Gastroesophageal sphincter (tissue), 4 donors: ENCODE data around the gene C11orf58. TPM values are rescaled to one million over a fixed set of nuclear protein-coding genes. Genes with fewer than 3 reads are reported as not detected.

Experiments used
- ATAC-seq: fragments of 150-250 bp; one replicate; pipeline ENCODE4 v1.9.1; 2016; ENCODE audit warnings: mild to moderate bottlenecking, moderate library complexity
- H3K27ac ChIP-seq, 4 donors: fragments of 200-600 bp; sonication (generic) in 3 of 4; 1 replicate in 3 of 4; 2 replicates in 1 of 4; pipeline ENCODE4 v1.5.1; 2016 to 2019
- H3K27me3 ChIP-seq: fragments of 200-600 bp; sonication (generic); one replicate; pipeline ENCODE4 v1.5.1; 2019
- H3K36me3 ChIP-seq, 2 donors: fragments of 200-600 bp; sonication (generic); one replicate each; pipeline ENCODE4 v1.5.1; 2019; ENCODE audit warnings: control low read depth in 1 of 2
- H3K4me1 ChIP-seq, 3 donors: fragments of 200-600 bp; sonication (generic); 1 replicate in 2 of 3; 2 replicates in 1 of 3; pipeline ENCODE4 v1.5.1; 2016 to 2019; ENCODE audit warnings: control low read depth in 2 of 3
- H3K4me3 ChIP-seq, 2 donors: fragments of 200-600 bp; sonication (generic); one replicate each; pipeline ENCODE4 v1.5.1; 2019; ENCODE audit warnings: mild to moderate bottlenecking in 1 of 2, moderate library complexity in 1 of 2
- H3K9me3 ChIP-seq, 3 donors: fragments of 200-600 bp; sonication (generic); one replicate each; pipeline ENCODE4 v1.5.1; 2017 to 2019; ENCODE audit warnings: control low read depth in 2 of 3
- EP300 ChIP-seq: sonication (generic); formaldehyde crosslinking; IDR thresholded peaks from one replicate; pipeline ENCODE4 v1.6.1; 2017; ENCODE audit warnings: antibody characterized with exemption, mild to moderate bottlenecking
- POLR2A ChIP-seq, 2 donors: fragments of 450-650 bp; IDR thresholded peaks; one replicate each; pipeline ENCODE4 v1.6.1; 2017; ENCODE audit warnings: antibody characterized with exemption in 2 of 2, mild to moderate bottlenecking in 2 of 2, moderate library complexity in 1 of 2
- POLR2AphosphoS5 ChIP-seq: sonication (generic); formaldehyde crosslinking; IDR thresholded peaks from one replicate; pipeline ENCODE4 v1.6.1; 2017; ENCODE audit warnings: antibody characterized with exemption
- WGBS, 2 donors: methylation state at CpG; one replicate each; pipeline ENCODE4 v1.1.5; 2018; ENCODE audit warnings: low coverage in 1 of 2; 5-methylcytosine and 5-hydroxymethylcytosine counted together
- total RNA-seq, 4 donors: library from RNA; depleted of rRNA; stranded (reverse); fragments of >200 nt; gene quantifications; one replicate each; pipeline ENCODE4 v1.1.0, GENCODE V29; 2016
- TF ChIP-seq, protein P1 (sequence below), 4 experiments: fragments of 200-600 bp in 2 of 4; fragments of 450-650 bp in 2 of 4; sonication (generic) in 1 of 4; IDR thresholded peaks; one replicate each; pipeline ENCODE4 v1.5.1; 2017 to 2019; ENCODE audit warnings: antibody characterized with exemption in 4 of 4, mild to moderate bottlenecking in 2 of 4, moderate library complexity in 2 of 4

The C11orf58 gene
- total RNA-seq, 4 donors from 2014 or later, result 150 to 188 (median 175) TPM

DNA sequence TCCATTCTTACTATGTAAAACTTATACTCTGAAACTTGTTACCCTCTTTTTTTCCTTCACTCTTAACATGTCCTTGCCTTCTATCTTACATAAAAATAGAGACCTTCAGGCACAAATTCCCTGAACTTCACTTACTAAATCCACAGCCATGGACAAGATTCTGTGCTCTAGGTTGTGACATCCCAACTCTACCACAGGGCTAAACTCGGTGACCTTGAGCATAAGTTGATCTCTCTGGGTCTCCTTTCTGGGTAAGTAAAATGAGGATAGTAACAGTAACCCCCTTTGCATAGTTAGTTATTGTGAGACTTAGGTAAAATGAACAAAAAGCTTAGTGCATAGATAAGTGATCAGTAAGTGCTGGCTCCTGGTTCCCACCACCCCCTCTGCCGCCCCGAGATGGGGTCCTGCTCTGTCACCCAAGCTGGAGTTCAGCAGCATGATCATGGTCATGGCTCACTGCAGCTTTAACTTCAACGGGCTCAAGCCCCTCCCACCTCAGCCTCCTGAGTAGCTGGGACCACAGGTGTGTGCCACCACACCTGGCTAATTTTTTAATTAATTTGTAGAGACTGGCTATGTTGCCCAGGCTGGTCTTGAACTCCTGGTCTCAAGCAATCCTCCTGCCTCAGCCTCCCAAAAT, 20.1 kb downstream of the C11orf58 start:
- TF ChIP-seq POLR2A (IDR thresholded peaks at IDR 0.05) (no peak), EP300 (no peak), POLR2AphosphoS5 (no peak)
- TF ChIP-seq, protein P1, sequence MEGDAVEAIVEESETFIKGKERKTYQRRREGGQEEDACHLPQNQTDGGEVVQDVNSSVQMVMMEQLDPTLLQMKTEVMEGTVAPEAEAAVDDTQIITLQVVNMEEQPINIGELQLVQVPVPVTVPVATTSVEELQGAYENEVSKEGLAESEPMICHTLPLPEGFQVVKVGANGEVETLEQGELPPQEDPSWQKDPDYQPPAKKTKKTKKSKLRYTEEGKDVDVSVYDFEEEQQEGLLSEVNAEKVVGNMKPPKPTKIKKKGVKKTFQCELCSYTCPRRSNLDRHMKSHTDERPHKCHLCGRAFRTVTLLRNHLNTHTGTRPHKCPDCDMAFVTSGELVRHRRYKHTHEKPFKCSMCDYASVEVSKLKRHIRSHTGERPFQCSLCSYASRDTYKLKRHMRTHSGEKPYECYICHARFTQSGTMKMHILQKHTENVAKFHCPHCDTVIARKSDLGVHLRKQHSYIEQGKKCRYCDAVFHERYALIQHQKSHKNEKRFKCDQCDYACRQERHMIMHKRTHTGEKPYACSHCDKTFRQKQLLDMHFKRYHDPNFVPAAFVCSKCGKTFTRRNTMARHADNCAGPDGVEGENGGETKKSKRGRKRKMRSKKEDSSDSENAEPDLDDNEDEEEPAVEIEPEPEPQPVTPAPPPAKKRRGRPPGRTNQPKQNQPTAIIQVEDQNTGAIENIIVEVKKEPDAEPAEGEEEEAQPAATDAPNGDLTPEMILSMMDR (IDR thresholded peaks at IDR 0.05), result no peak
- peaks cover 2 to 55% of the 10 kb centered on the region in 2 donors for H3K36me3 ChIP-seq
- WGBS, 2 donors, result 90 to 93% methylated on average over 3 to 4 of the region's 4 CpGs
- H3K27ac ChIP-seq, result no peak overlapping the region
- H3K9me3 ChIP-seq, result no peaks in the 10 kb centered on the region
- no peak overlapping the region for H3K4me3 ChIP-seq
- ATAC-seq, result no peak
- no peaks in the 10 kb centered on the region for H3K4me1 ChIP-seq
- H3K27me3 ChIP-seq, result no peaks in the 10 kb centered on the region

DNA sequence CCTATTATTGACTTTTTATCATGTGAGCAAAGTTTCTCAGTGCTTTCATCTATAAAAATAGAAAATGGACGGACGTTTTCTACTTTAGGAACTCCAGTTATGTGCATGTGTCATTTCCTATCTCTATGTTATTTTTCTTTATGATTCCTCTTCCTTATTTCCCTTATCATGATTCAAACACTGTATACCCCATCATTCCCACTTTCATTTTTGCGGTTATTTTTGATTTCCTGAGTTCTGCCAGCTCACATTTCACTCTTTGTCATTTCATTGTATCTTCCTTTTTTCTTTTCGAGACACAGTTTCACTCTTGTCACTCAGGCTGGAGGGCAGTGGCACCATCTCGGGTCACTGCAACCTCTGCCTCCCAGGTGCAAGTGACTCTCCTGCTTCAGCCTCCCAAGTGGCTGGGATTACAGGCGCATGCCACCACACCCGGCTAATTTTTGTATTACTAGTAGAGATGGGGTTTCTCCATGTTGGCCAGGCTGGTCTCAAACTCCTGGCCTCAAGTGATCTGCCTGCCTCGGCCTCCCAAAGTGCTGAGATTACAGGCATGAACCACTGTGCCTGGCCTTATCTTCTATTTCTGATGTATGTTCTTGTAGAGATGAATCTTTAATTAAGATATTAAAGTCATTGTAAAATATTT, 21.5 kb downstream of the C11orf58 start:
- no peak for ATAC-seq
- Histone ChIP-seq H3K4me3 (no peak overlapping the region), H3K27me3 (no peaks in the 10 kb centered on the region), H3K36me3 (peaks cover 2 to 40% of the 10 kb centered on the region in 2 donors), H3K27ac (no peak overlapping the region), H3K9me3 (no peaks in the 10 kb centered on the region), H3K4me1 (no peaks in the 10 kb centered on the region)
- WGBS, 2 donors, result 62 to 70% methylated on average over 4 to 8 of the region's 8 CpGs
- TF ChIP-seq, protein P1 (IDR thresholded peaks at IDR 0.05), result no peak
- TF ChIP-seq POLR2A (IDR thresholded peaks at IDR 0.05) (no peak), POLR2AphosphoS5 (no peak), EP300 (no peak)

DNA sequence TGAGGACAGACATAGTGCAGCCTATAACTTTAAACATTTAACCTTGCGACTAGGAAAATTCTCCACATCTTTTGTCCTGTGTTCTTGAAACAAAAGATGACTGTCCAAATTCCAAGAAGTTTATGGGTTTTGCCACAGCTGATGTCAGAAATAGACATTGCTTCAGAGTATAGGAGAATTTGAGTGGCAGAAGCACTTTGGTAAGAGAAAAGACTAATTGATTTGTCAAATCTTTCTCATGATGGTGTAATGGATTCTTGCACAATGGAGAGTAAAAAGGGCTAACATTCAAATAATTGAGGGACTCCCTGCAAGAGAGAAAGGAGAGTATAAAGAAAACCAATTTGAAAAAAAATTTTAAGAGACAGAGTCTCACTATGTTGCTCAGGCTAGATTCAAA, 25.3 kb downstream of the C11orf58 start:
- H3K27ac ChIP-seq, result no peak overlapping the region
- 100% methylated on average over 1 of the region's 1 CpG; no CpG with 5 or more reads in 1 of the 2 donors for WGBS, 2 donors
- no peak overlapping the region for H3K4me3 ChIP-seq
- no peaks in the 10 kb centered on the region for H3K9me3 ChIP-seq
- H3K36me3 ChIP-seq, result peaks cover 0 to 3% of the 10 kb centered on the region in 2 donors
- no peak for TF ChIP-seq POLR2AphosphoS5
- TF ChIP-seq EP300, result no peak
- no peak for TF ChIP-seq POLR2A (IDR thresholded peaks at IDR 0.05)
- TF ChIP-seq, protein P1 (IDR thresholded peaks at IDR 0.05), result no peak
- H3K4me1 ChIP-seq, result no peaks in the 10 kb centered on the region
- ATAC-seq, result no peak
- H3K27me3 ChIP-seq, result no peaks in the 10 kb centered on the region

DNA sequence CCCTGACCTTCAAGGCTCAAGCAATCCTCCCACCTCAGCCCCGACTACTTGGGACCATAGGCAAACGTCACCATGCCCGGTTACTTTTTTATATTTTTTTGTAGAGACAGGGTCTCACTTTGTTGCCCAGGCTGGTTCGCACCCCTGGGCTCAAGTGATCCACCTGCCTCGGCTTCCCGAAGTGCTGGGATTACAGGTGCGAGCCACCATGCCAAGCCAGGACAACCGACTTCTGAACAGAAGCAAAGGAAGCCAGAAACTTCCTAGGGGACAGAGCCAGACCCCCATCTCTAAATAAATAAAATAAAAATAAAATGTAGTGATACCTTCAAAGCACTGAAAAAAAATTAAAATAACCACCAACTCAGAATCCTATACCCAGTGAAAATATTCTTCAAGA, 26.4 kb downstream of the C11orf58 start:
- Histone ChIP-seq H3K36me3 (no peaks in the 10 kb centered on the region), H3K27ac (no peak overlapping the region), H3K4me1 (no peaks in the 10 kb centered on the region), H3K27me3 (no peaks in the 10 kb centered on the region), H3K9me3 (no peaks in the 10 kb centered on the region), H3K4me3 (no peak overlapping the region)
- TF ChIP-seq, protein P1 (IDR thresholded peaks at IDR 0.05), result no peak
- TF ChIP-seq POLR2AphosphoS5 (no peak), EP300 (no peak), POLR2A (IDR thresholded peaks at IDR 0.05) (no peak)
- WGBS, 2 donors, result 67 to 89% methylated on average over 2 to 3 of the region's 8 CpGs
- ATAC-seq, result no peak

DNA sequence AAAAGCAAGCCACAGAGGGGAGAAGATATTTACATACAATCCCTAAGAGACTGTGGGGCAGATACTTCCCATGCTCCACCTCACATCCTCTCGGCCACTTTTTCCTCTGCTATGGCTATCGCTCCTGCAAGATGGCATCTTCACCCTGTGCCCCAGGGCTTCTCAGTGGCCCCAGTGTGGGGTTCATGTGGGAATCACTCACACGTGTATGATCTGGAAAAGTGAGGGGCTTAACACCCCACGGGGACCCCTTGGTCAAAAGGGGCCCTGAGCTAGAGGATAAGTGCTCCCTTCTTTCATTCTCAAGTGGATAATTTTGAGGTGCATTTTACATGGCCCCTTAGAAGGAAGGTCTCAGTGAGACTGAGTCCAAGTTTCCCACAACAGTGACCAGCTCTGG, 28.7 kb downstream of the C11orf58 start:
- TF ChIP-seq POLR2A (IDR thresholded peaks at IDR 0.05) (no peak), EP300 (no peak), POLR2AphosphoS5 (no peak)
- TF ChIP-seq, protein P1 (IDR thresholded peaks at IDR 0.05), result no peak
- WGBS, 2 donors, result 55 to 80% methylated on average over 1 to 2 of the region's 4 CpGs
- H3K27ac ChIP-seq, result no peak overlapping the region

More for the DNA sequence above, 28.7 kb downstream of the C11orf58 start:
- Histone ChIP-seq H3K4me3 (no peak overlapping the region), H3K4me1 (no peaks in the 10 kb centered on the region), H3K36me3 (no peaks in the 10 kb centered on the region), H3K27me3 (no peaks in the 10 kb centered on the region), H3K9me3 (no peaks in the 10 kb centered on the region)
- ATAC-seq, result no peak
